Adrenal gland (tissue), 5 donors: ENCODE measurements around the gene UBE2D1.

Source experiments
- CTCF ChIP-seq, 6 experiments: fragments of 450-650 bp in 4 of 6; fragments of 200-600 bp in 2 of 6; sonication (generic) in 1 of 6; IDR thresholded peaks; 1 replicate in 5 of 6; 2 replicates in 1 of 6; pipeline versions ENCODE4 v1.5.1 to v1.8.0; 2016 to 2021; ENCODE audit warnings: antibody characterized with exemption in 6 of 6, mild to moderate bottlenecking in 2 of 6, moderate library complexity in 1 of 6
- POLR2A ChIP-seq, 2 donors: fragments of 450-650 bp; IDR thresholded peaks; one replicate each; pipeline ENCODE4 v1.6.1; 2017; ENCODE audit warnings: antibody characterized with exemption in 2 of 2, mild to moderate bottlenecking in 2 of 2, moderate library complexity in 1 of 2
- donor health status: DM: no; HTN: no; CAD: no.

GRCh38 chr10:58352956-58353610 lies 18.3 kb downstream of the UBE2D1 start:
- TF ChIP-seq CTCF (IDR thresholded peaks at IDR 0.05) (no peak), POLR2A (IDR thresholded peaks at IDR 0.05) (no peak)
